COR-L47 (cell line): ENCODE results near the gene GIT1.
"Not testable (repeated sequence)": the region's sequence is repeated elsewhere in the genome, so short reads cannot be mapped to it uniquely, and the experiment has no call there.

Source experiments
- DNase-seq: peaks from one replicate; lab custom pipeline; 2025; lab: John Stamatoyannopoulos, UW

The GIT1 gene

GRCh38 chr17:29567554-29568330 lies 21.7 kb downstream of the GIT1 start:
- peak; percentile 37 for DNase-seq

- no peak for DNase-seq
Observed at GRCh38 chr17:29567304-29567553, 22.2 kb downstream of the GIT1 start.

GRCh38 chr17:29566473-29567303 lies 22.8 kb downstream of the GIT1 start, which contains the start of gene ABHD15:
TSS of gene ABHD15 (minus strand) at chr17:29567037. CDS start at chr17:29566966, 71 bp downstream.
- DNase-seq: peak; percentile 65

GRCh38 chr17:29565643-29566472 lies 23.6 kb downstream of the GIT1 start:
- DNase-seq: peak; percentile 15

GRCh38 chr17:29563816-29564215 lies 25.6 kb downstream of the GIT1 start:
- DNase-seq: no peak

- DNase-seq: no peak
Observed at GRCh38 chr17:29562615-29563014, 26.8 kb downstream of the GIT1 start.

GRCh38 chr17:29561554-29562517 lies 27.6 kb downstream of the GIT1 start:
- no peak for DNase-seq

GRCh38 chr17:29560316-29560715 lies 29.1 kb downstream of the GIT1 start:
- no peak for DNase-seq

GRCh38 chr17:29559640-29560039 lies 29.8 kb downstream of the GIT1 start:
- DNase-seq: no peak

- DNase-seq: not testable (repeated sequence)
Observed at GRCh38 chr17:29558139-29558538, 31.3 kb downstream of the GIT1 start.

GRCh38 chr17:29557739-29558116 lies 31.7 kb downstream of the GIT1 start:
- no peak for DNase-seq

GRCh38 chr17:29557085-29557738 lies 32.2 kb downstream of the GIT1 start:
- DNase-seq: no peak

- DNase-seq: no peak
Observed at GRCh38 chr17:29555840-29556239, 33.6 kb downstream of the GIT1 start.

GRCh38 chr17:29549177-29549923 lies 40.1 kb downstream of the GIT1 start:
- peak; percentile 45 for DNase-seq

GRCh38 chr17:29546830-29547229 lies 42.6 kb downstream of the GIT1 start:
- DNase-seq: no peak

GRCh38 chr17:29546085-29546484 lies 43.4 kb downstream of the GIT1 start:
- no peak for DNase-seq

- no peak for DNase-seq
Observed at GRCh38 chr17:29544066-29544465, 45.4 kb downstream of the GIT1 start.

- DNase-seq: no peak
Observed at GRCh38 chr17:29533976-29534375, 55.5 kb downstream of the GIT1 start.

GRCh38 chr17:29526322-29526721 lies 63.1 kb downstream of the GIT1 start:
- DNase-seq: no peak

GRCh38 chr17:29524692-29525091 lies 64.8 kb downstream of the GIT1 start:
- no peak for DNase-seq
